ENCODE data around the gene EPS8. TPM values are rescaled to one million over a fixed set of nuclear protein-coding genes. Genes with fewer than 3 reads are reported as not detected.

Gene EPS8
- total RNA-seq, 1 experiment from 2014 or later: 0.07 TPM

- no peak for DNase-seq (ENCODE audit: low spot score)
Measured at GRCh38 chr12:15726878-15727150, 62.4 kb downstream of the EPS8 start.

GRCh38 chr12:15726027-15726877 is 62.9 kb downstream of the EPS8 start:
- in situ Hi-C loops (cut with HindIII; ENCODE audit: low sequenced_read_pairs): no loop called here
- no peak for DNase-seq (ENCODE audit: low spot score)

More at GRCh38 chr12:15726878-15727150, 62.4 kb downstream of the EPS8 start:
- in situ Hi-C loops (cut with HindIII; ENCODE audit: low sequenced_read_pairs): no loop called here

GRCh38 chr12:15722951-15723350 is 66.2 kb downstream of the EPS8 start:
- DNase-seq (ENCODE audit: low spot score): no peak
- in situ Hi-C loops (cut with HindIII; ENCODE audit: low sequenced_read_pairs): no loop called here

GRCh38 chr12:15721316-15722115 is 67.7 kb downstream of the EPS8 start:
- no peak for DNase-seq (ENCODE audit: low spot score)
- in situ Hi-C loops (cut with HindIII; ENCODE audit: low sequenced_read_pairs): no loop called here

- no peak for DNase-seq (ENCODE audit: low spot score)
- in situ Hi-C loops (cut with HindIII; ENCODE audit: low sequenced_read_pairs): no loop called here
Measured at GRCh38 chr12:15720295-15720694, 68.9 kb downstream of the EPS8 start.

GRCh38 chr12:15719230-15719629 is 70.0 kb downstream of the EPS8 start:
- DNase-seq (ENCODE audit: low spot score): no peak
- in situ Hi-C loops (cut with HindIII; ENCODE audit: low sequenced_read_pairs): no loop called here

GRCh38 chr12:15717940-15718567 is 71.1 kb downstream of the EPS8 start:
- DNase-seq (ENCODE audit: low spot score): no peak
- in situ Hi-C loops (cut with HindIII; ENCODE audit: low sequenced_read_pairs): no loop called here

GRCh38 chr12:15716581-15716980 is 72.6 kb downstream of the EPS8 start:
- in situ Hi-C loops (cut with HindIII; ENCODE audit: low sequenced_read_pairs): no loop called here
- DNase-seq (ENCODE audit: low spot score): no peak

GRCh38 chr12:15714256-15714655 is 74.9 kb downstream of the EPS8 start:
- in situ Hi-C loops (cut with HindIII; ENCODE audit: low sequenced_read_pairs): no loop called here
- DNase-seq (ENCODE audit: low spot score): no peak

- in situ Hi-C loops (cut with HindIII; ENCODE audit: low sequenced_read_pairs): no loop called here
- no peak for DNase-seq (ENCODE audit: low spot score)
Measured at GRCh38 chr12:15712823-15713660, 76.1 kb downstream of the EPS8 start.

- in situ Hi-C loops (cut with HindIII; ENCODE audit: low sequenced_read_pairs): no loop called here
- DNase-seq (ENCODE audit: low spot score): no peak
Measured at GRCh38 chr12:15712160-15712559, 77.0 kb downstream of the EPS8 start.

- in situ Hi-C loops (cut with HindIII; ENCODE audit: low sequenced_read_pairs): no loop called here
- no peak for DNase-seq (ENCODE audit: low spot score)
Measured at GRCh38 chr12:15710860-15711510, 78.2 kb downstream of the EPS8 start.

- in situ Hi-C loops (cut with HindIII; ENCODE audit: low sequenced_read_pairs): no loop called here
- DNase-seq (ENCODE audit: low spot score): no peak
Measured at GRCh38 chr12:15709551-15709950, 79.6 kb downstream of the EPS8 start.

GRCh38 chr12:15708396-15709076 is 80.7 kb downstream of the EPS8 start:
- in situ Hi-C loops (cut with HindIII; ENCODE audit: low sequenced_read_pairs): no loop called here
- DNase-seq (ENCODE audit: low spot score): no peak

GRCh38 chr12:15707516-15708199 is 81.5 kb downstream of the EPS8 start:
- in situ Hi-C loops (cut with HindIII; ENCODE audit: low sequenced_read_pairs): no loop called here
- no peak for DNase-seq (ENCODE audit: low spot score)

GRCh38 chr12:15706010-15706676 is 83.0 kb downstream of the EPS8 start:
- no peak for DNase-seq (ENCODE audit: low spot score)
- in situ Hi-C loops (cut with HindIII; ENCODE audit: low sequenced_read_pairs): no loop called here

GRCh38 chr12:15705606-15706005 is 83.6 kb downstream of the EPS8 start:
- no peak for DNase-seq (ENCODE audit: low spot score)
- in situ Hi-C loops (cut with HindIII; ENCODE audit: low sequenced_read_pairs): no loop called here
